ENCODE data around the gene CHRNB4. TPM values are rescaled to one million over a fixed set of nuclear protein-coding genes. Genes with fewer than 3 reads are reported as not detected.

CHRNB4 gene
- total and polyA plus RNA-seq, 7 donors = not detected

DNA sequence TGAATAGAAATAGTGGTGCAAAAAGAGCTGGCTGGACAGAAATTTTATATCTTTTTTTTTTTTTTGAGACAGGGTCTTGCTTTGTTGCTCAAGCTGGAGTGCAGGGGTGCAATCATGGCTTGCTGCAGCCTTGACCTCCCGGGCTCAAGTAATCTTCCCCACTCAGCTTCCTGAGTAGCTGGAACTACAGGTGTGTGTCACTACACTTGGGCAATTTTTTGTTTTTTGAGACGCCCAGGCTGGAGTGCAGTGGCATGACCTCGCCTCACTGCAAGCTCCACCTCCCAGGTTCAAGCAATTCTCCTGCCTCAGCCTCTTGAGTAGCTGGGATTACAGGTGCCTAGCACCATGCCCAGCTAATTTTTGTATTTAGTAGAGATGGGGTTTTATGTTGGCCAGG lies 42.7 kb downstream of the CHRNB4 start:
- no peaks in the 10 kb centered on the region for H3K27me3 ChIP-seq (ENCODE audit: insufficient read depth in 3 of 3, low read length in 2 of 3)
- H3K4me1 ChIP-seq = no peaks in the 10 kb centered on the region
- intact Hi-C loops (cut with DNase I) = no loop called here
- TF ChIP-seq CTCF (IDR thresholded peaks at IDR 0.05) = no peak
- WGBS, 3 donors = 88 to 98% (median 97%) methylated on average over 3 of the region's 3 CpGs
- no peak overlapping the region for H3K4me3 ChIP-seq
- H3K27ac ChIP-seq = no peak overlapping the region
- no peaks in the 10 kb centered on the region for H3K9me3 ChIP-seq
- ATAC-seq (no peak), DNase-seq (no peak)
- H3K36me3 ChIP-seq (ENCODE audit: insufficient read depth in 1 of 2, low read depth in 1 of 2) = no peaks in the 10 kb centered on the region

DNA sequence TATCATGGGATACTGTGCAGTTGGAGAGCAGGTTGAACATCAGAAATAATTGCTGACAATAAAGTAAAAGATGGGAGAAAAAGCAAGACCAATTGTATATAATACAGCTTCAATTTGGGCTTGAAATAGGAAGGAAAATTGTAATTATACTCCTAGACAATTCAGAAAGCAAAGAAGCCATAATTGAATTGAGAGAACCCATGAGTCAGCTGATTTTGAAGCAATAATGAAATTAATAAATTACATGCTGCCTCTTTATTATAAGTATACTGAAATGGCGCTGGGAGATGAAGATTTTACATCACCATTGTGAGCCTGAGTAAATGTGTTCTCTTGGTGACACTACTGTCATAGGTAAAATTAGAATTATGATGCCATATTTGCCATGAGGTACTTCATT lies 43.4 kb downstream of the CHRNB4 start:
- Histone ChIP-seq H3K36me3 (ENCODE audit: insufficient read depth in 1 of 2, low read depth in 1 of 2) (no peaks in the 10 kb centered on the region), H3K4me1 (no peaks in the 10 kb centered on the region), H3K4me3 (no peak overlapping the region), H3K27me3 (ENCODE audit: insufficient read depth in 3 of 3, low read length in 2 of 3) (no peaks in the 10 kb centered on the region), H3K27ac (no peak overlapping the region), H3K9me3 (no peaks in the 10 kb centered on the region)
- no peak for TF ChIP-seq CTCF (IDR thresholded peaks at IDR 0.05)
- intact Hi-C loops (cut with DNase I) = no loop called here
- WGBS, 3 donors = 91 to 97% (median 96%) methylated on average over 1 of the region's 1 CpG
- DNase-seq = no peak
- ATAC-seq = no peak

DNA sequence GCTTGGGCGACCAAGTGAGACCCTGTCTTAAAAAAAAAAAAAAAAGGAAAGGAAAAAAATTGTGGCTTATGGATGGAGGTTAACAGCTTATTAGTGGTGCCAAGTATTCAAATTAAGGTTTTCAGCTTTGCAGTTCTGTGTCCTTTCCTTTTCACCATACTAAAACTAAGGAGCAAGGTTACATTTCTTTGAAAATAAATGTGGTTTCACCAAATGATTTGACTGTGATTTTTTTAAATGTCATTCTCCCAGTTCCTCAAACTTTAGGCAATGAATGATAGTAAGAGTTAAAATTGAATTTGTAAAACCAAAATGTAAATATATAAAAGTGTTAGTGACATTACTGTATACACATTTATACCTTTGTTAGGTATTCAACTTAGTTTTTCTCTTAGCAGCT lies 66.1 kb downstream of the CHRNB4 start:
- H3K36me3 ChIP-seq (ENCODE audit: insufficient read depth in 1 of 2, low read depth in 1 of 2) = no peaks in the 10 kb centered on the region
- intact Hi-C loops (cut with DNase I) = no loop called here
- no peak overlapping the region for H3K27ac ChIP-seq
- DNase-seq (no peak), ATAC-seq (no peak)
- 95 to 100% (median 100%) methylated on average over 1 of the region's 1 CpG for WGBS, 3 donors
- no peaks in the 10 kb centered on the region for H3K4me1 ChIP-seq
- TF ChIP-seq CTCF (IDR thresholded peaks at IDR 0.05) = no peak
- no peaks in the 10 kb centered on the region for H3K27me3 ChIP-seq (ENCODE audit: insufficient read depth in 3 of 3, low read length in 2 of 3)
- no peaks in the 10 kb centered on the region for H3K9me3 ChIP-seq
- no peak overlapping the region for H3K4me3 ChIP-seq

Other genes starting within 250 kb of the CHRNB4 start
- gene IREB2, start 203.0 kb downstream of the CHRNB4 start, total RNA-seq = 10 to 100 TPM; 29.2 to 46.5 (median 42.9) TPM
- gene IREB2, start 203.0 kb downstream of the CHRNB4 start, polyA plus RNA-seq = 10 to 100 TPM; 11.0 to 24.6 (median 11.3) TPM
- 10 to 100 TPM in 1 of 4 donors, 1 to 10 TPM in 3; 3.1 to 10.9 (median 6.0) TPM for gene HYKK, start 133.6 kb downstream of the CHRNB4 start, total RNA-seq
- gene HYKK, start 133.6 kb downstream of the CHRNB4 start, polyA plus RNA-seq = 1 to 10 TPM; 1.1 to 3.4 (median 2.9) TPM
- gene PSMA4, start 100.8 kb downstream of the CHRNB4 start, total RNA-seq = 100 to 1,000 TPM in 3 of 4 donors, 10 to 100 TPM in 1; 94.3 to 227 (median 176) TPM
- gene PSMA4, start 100.8 kb downstream of the CHRNB4 start, polyA plus RNA-seq = 100 to 1,000 TPM; 261 to 487 (median 348) TPM
- gene CHRNA5, start 75.7 kb downstream of the CHRNB4 start, total RNA-seq = 1 to 10 TPM in 3 of 4 donors, under 1 TPM in 1; 0.71 to 4.4 (median 3.8) TPM
- gene CHRNA5, start 75.7 kb downstream of the CHRNB4 start, polyA plus RNA-seq = 1 to 10 TPM; 1.4 to 3.3 (median 2.4) TPM
- under 1 TPM in 2 of 4 donors, not detected in 2; 0.06 to 0.17 TPM for gene CHRNA3, start 20.2 kb downstream of the CHRNB4 start, total RNA-seq
- under 1 TPM in 2 of 3 donors, not detected in 1; 0.01 to 0.04 TPM for gene CHRNA3, start 20.2 kb downstream of the CHRNB4 start, polyA plus RNA-seq
- 1 to 10 TPM in 2 of 4 donors, under 1 TPM in 2; 0.74 to 1.3 (median 0.96) TPM for gene ADAMTS7, start 170.3 kb upstream of the CHRNB4 start, total RNA-seq
- under 1 TPM; 0.32 to 0.61 (median 0.59) TPM for gene ADAMTS7, start 170.3 kb upstream of the CHRNB4 start, polyA plus RNA-seq
- gene MORF4L1, start 231.7 kb upstream of the CHRNB4 start, total RNA-seq = 100 to 1,000 TPM; 262 to 357 (median 341) TPM
- gene MORF4L1, start 231.7 kb upstream of the CHRNB4 start, polyA plus RNA-seq = 100 to 1,000 TPM; 288 to 679 (median 327) TPM